Smooth muscle cell (in vitro differentiated cells): ENCODE measurements around the gene PLEKHG3. TPM values are rescaled to one million over a fixed set of nuclear protein-coding genes. Genes with fewer than 3 reads are reported as not detected.

Experiments
- DNase-seq: peaks from one replicate; lab custom pipeline; 2025; ENCODE audit not compliant: unreplicated experiment; lab: John Stamatoyannopoulos, UW
- H2AFZ ChIP-seq: fragments of 200-600 bp; sonication (generic); 2 replicates; pipeline ENCODE4 v1.6.0; 2016; ENCODE audit warnings: antibody characterized with exemption, low read depth, mild to moderate bottlenecking
- H3F3A ChIP-seq: fragments of 200-600 bp; sonication (generic); 2 replicates; pipeline ENCODE4 v1.6.0; 2017; ENCODE audit warnings: antibody characterized with exemption, low read depth
- H3K27ac ChIP-seq: fragments of 200-600 bp; sonication (generic); 2 replicates; pipeline ENCODE4 v1.5.1; 2016; ENCODE audit warnings: low read depth, mild to moderate bottlenecking
- H3K27me3 ChIP-seq: fragments of 200-600 bp; sonication (generic); 2 replicates; pipeline ENCODE4 v1.6.1; 2016; ENCODE audit warnings: low read depth, mild to moderate bottlenecking
- H3K36me3 ChIP-seq: fragments of 200-600 bp; sonication (generic); 2 replicates; pipeline ENCODE4 v1.5.1; 2016; ENCODE audit warnings: low read depth
- H3K4me1 ChIP-seq: fragments of 200-600 bp; sonication (generic); 2 replicates; pipeline ENCODE4 v1.5.1; 2016; ENCODE audit warnings: low read depth
- H3K4me2 ChIP-seq: fragments of 200-600 bp; sonication (generic); 2 replicates; pipeline ENCODE4 v1.6.0; 2016; ENCODE audit warnings: mild to moderate bottlenecking
- H3K4me3 ChIP-seq: fragments of 200-600 bp; sonication (generic); 2 replicates; pipeline ENCODE4 v1.5.1; 2016; ENCODE audit warnings: mild to moderate bottlenecking
- H3K79me2 ChIP-seq: fragments of 200-600 bp; sonication (generic); 2 replicates; pipeline ENCODE4 v1.6.0; 2016; ENCODE audit warnings: low read depth, mild to moderate bottlenecking
- H3K9ac ChIP-seq: fragments of 200-600 bp; sonication (generic); 2 replicates; pipeline ENCODE4 v1.6.0; 2016; ENCODE audit warnings: low read depth
- H3K9me3 ChIP-seq: fragments of 200-600 bp; sonication (generic); replicated peaks from 2 replicates; pipeline ENCODE4 v1.5.1; 2016; ENCODE audit warnings: low read depth
- H4K20me1 ChIP-seq: fragments of 200-600 bp; sonication (generic); 2 replicates; pipeline ENCODE4 v1.6.0; 2016; ENCODE audit warnings: low read depth
- CTCF ChIP-seq: fragments of 200-600 bp; sonication (generic); IDR thresholded peaks from 2 replicates; pipeline ENCODE4 v1.5.1; 2017; ENCODE audit warnings: borderline replicate concordance, mild to moderate bottlenecking, antibody characterized with exemption; ENCODE audit not compliant: insufficient read depth, poor library complexity, severe bottlenecking
- WGBS: methylation state at CpG from one replicate; pipeline ENCODE4 v1.1.7; 2016; ENCODE audit warnings: low lambda C conversion rate; 5-methylcytosine and 5-hydroxymethylcytosine counted together
- polyA plus RNA-seq: library from polyadenylated mRNA; unstranded; fragments of >200 nt; fragmentation: Nextera tagmentation; extraction: Ambion mirVana; gene quantifications from 2 replicates; pipeline ENCODE4 v1.2.1, GENCODE V29; 2016
- total RNA-seq: library from RNA; depleted of rRNA; stranded (reverse); fragments of >200 nt; gene quantifications from 2 replicates; pipeline ENCODE4 v1.2.3, GENCODE V29; 2014

PLEKHG3 gene
- total and polyA plus RNA-seq, 2 experiments from 2014 or later, result 17.6 to 18.3 TPM

- Histone ChIP-seq H3K4me2 (no peak overlapping the region), H3K4me1 (no peaks in the 10 kb centered on the region), H3K9me3 (no peaks in the 10 kb centered on the region), H3K9ac (no peak overlapping the region), H3K27ac (no peak overlapping the region), H3F3A (no peaks in the 10 kb centered on the region), H3K4me3 (no peak overlapping the region), H3K79me2 (no peaks in the 10 kb centered on the region), H4K20me1 (no peaks in the 10 kb centered on the region), H2AFZ (no peak overlapping the region), H3K27me3 (no peaks in the 10 kb centered on the region), H3K36me3 (no peaks in the 10 kb centered on the region)
- DNase-seq, result no peak
- TF ChIP-seq CTCF, result no peak
- WGBS, result 98% methylated on average over 5 of the region's 5 CpGs
Observed at GRCh38 chr14:64692986-64693809, 11.0 kb upstream of the PLEKHG3 start.

GRCh38 chr14:64693810-64694165 lies 10.4 kb upstream of the PLEKHG3 start:
- Histone ChIP-seq H3K4me1 (peaks cover under 1% of the 10 kb centered on the region), H3K9me3 (no peaks in the 10 kb centered on the region), H3K27me3 (no peaks in the 10 kb centered on the region), H3K79me2 (no peaks in the 10 kb centered on the region), H3K4me3 (no peak overlapping the region), H2AFZ (no peak overlapping the region), H3F3A (no peaks in the 10 kb centered on the region), H3K27ac (no peak overlapping the region), H3K36me3 (no peaks in the 10 kb centered on the region), H3K9ac (no peak overlapping the region), H3K4me2 (no peak overlapping the region), H4K20me1 (no peaks in the 10 kb centered on the region)
- DNase-seq, result no peak
- no peak for TF ChIP-seq CTCF
- 95% methylated on average over 2 of the region's 2 CpGs for WGBS

- Histone ChIP-seq H3K9me3 (no peaks in the 10 kb centered on the region), H4K20me1 (no peaks in the 10 kb centered on the region), H3F3A (no peaks in the 10 kb centered on the region), H3K4me3 (no peak overlapping the region), H3K4me2 (peak overlapping the region; percentile 11), H3K36me3 (no peaks in the 10 kb centered on the region), H3K27ac (no peak overlapping the region), H3K9ac (no peak overlapping the region), H3K27me3 (no peaks in the 10 kb centered on the region), H3K4me1 (peaks cover 8% of the 10 kb centered on the region), H2AFZ (no peak overlapping the region), H3K79me2 (no peaks in the 10 kb centered on the region)
- 13% methylated on average over 2 of the region's 2 CpGs for WGBS
- no peak for DNase-seq
- TF ChIP-seq CTCF, result no peak
Observed at GRCh38 chr14:64695071-64695470, 9.2 kb upstream of the PLEKHG3 start.

GRCh38 chr14:64696355-64696857 lies 7.8 kb upstream of the PLEKHG3 start:
- Histone ChIP-seq H3K79me2 (no peaks in the 10 kb centered on the region), H3K4me3 (no peak overlapping the region), H3K9me3 (no peaks in the 10 kb centered on the region), H3K27me3 (no peaks in the 10 kb centered on the region), H2AFZ (no peak overlapping the region), H3K4me2 (no peak overlapping the region), H3F3A (no peaks in the 10 kb centered on the region), H3K9ac (no peak overlapping the region), H4K20me1 (no peaks in the 10 kb centered on the region), H3K27ac (no peak overlapping the region), H3K4me1 (peaks cover 9% of the 10 kb centered on the region), H3K36me3 (no peaks in the 10 kb centered on the region)
- no peak for TF ChIP-seq CTCF
- 60% methylated on average over 4 of the region's 4 CpGs for WGBS
- no peak for DNase-seq
